Activated CD4-positive, alpha-beta T cell treated with anti-CD3 and anti-CD28 coated beads for 48 hours (primary cell): ENCODE results near the gene PGS1.

ENCODE experiments used
- DNase-seq: peaks from one replicate; pipeline ENCODE4 v3.0.0-alpha.2; 2020

PGS1 gene

DNA sequence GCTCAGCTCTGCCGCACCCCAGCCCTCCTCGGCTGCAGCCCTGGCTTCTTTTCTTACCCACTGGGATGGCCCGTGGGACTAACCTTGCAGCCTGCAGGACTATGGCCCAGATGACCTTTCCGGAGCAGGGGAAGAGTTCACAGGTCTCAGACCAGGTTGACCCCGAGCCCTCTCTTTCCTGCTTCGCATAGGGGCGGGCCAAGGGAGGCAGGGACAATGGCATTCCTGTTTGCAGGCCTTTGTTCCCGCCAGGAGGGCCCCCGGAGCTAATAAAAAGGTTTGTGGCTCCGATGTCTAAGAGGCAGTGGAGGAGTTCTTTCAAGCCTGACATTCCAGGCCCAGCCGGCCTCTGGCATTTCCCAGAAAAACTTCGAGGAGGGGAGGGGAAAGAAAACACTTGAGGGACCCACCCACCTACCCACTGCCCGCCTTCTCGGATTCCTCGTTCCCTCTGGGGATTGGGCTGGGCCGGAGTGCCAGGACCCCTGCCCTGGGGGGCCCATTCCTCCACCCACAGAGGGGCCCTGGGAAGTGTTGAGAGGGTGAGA lies 12.8 kb upstream of the PGS1 start:
- DNase-seq: no peak

DNA sequence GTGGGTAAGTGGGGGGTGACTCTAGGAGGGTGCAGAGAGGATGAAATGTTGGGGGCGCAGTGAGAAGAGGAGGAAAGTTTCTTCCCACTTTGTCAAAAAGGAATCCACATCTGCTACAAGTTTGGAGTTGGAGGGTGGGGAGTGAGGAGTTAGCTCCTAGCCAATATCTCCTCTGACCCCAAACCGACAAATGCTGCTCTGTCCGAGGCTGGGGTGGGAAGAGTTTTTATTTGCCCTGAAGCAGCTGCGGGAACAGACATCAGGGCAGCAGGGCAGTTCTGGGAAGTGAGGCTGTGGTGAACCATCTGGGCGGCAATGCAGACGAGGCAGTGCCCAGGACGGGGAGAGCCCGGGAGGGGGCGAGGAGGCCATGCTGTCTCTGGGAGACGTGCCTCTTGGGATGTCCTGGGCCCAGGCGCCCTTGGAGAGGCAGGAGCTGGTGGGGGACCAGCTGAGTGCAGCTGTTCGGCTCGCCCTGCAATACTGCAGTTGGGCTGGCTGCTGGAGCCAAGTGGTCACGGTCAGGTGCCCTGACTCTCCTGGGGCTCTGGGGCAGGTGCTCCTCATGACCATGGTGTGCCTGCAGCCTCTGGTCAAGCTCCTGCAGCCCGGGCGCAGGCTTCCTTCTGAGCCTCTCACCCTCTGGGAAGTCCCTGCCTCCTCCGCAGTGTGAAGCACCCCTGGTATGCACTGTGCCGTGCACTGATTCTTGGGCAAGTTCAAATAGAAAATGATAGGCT lies 12.2 kb upstream of the PGS1 start:
- no peak for DNase-seq

DNA sequence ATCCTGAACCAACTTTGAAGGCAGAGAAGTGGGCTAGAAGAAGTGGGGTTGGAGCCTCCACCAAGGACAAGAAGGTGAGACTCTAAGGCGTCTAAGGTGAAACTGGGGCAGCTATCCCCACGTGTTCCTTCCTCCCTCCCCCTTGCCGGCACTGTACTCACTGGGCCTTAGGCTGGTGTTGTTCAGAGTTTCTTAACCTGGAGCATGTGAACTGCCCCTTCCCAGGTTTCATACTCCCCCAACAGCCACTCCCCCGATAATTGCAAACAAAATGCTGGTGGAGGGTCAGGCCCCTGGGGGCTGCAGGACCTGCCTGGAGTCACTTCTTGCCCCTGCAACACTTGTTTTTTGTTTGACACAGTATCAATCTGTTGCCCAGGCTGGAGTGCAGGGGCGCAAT lies 11.3 kb upstream of the PGS1 start:
- no peak for DNase-seq

DNA sequence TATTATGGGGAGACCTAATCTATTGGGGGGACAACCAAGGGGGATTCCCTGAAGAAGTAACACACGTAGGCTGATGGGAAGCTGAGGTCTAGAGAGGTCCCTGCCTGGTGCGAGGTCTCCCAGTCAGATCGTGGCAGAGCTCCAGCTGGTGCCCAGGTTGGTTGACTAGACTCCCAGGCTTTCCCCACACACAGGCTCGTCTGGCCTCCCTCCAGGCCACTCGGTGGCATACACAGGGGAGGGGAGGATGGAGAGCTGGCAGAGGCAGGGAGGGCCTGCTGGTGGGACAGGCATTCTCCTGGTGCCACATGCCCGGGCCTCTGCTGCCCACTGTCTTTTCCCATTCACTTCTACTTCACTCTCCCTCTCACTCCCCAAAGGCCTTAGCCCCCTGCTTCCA lies 10.1 kb upstream of the PGS1 start:
- DNase-seq: no peak

DNA sequence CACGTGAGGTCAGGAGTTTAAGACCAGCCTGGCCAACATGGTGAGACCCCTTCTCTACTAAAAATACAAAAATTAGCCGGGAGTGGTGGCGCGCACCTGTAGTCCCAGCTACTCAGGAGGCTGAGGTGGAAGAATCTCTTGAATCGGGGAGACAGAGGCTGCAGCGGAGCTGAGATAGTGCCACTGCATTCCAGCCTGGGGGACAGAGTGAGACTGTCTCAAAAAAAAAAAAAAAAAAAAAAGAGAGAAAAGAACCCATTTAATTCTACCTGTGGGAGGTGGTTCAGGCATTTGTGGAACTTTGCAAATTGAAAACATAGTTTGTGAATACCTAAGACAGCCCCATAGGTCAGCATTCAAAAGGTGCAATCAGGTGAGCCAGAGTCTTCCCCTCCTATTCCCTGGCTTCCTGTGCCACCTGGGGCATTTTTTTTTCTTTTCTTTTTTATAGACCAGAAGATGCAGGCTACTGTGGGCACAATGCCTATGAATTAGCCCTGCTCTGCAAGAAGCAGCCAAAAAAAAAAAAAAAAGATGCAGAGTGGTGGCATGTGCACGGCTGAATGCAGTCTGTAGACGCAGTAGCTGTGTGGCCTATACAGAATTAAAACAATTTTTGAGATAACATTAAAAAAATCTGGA lies 9.5 kb upstream of the PGS1 start:
- DNase-seq: no peak

DNA sequence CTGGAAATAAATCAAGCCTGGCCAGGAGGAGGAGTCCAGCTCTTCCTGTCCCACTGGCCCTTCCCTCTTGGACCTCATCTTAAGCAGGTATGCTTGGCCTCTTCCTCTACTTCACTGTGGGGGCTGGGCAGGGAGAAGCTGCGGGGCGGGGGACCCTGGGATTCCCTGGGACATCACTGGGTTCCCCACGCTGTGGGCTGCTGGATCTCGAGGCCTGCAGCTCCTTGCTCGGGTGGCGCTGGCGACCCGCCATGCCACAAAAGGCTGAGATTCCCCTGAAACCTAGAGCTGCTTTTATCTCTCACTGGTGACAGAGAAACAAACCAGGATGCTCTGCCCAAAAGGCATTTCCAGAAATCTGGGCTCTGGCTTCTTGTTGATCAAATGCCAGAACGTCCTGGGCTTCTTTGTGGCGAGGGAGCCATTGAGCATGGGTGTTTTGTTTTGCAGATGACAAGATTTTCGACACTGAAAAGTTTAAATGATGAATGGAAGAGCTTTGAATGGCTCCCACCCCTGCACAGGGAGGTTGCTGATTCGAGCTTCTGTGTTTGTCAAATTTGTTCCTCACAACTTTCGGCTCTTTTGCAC lies 8.6 kb upstream of the PGS1 start:
- no peak for DNase-seq

DNA sequence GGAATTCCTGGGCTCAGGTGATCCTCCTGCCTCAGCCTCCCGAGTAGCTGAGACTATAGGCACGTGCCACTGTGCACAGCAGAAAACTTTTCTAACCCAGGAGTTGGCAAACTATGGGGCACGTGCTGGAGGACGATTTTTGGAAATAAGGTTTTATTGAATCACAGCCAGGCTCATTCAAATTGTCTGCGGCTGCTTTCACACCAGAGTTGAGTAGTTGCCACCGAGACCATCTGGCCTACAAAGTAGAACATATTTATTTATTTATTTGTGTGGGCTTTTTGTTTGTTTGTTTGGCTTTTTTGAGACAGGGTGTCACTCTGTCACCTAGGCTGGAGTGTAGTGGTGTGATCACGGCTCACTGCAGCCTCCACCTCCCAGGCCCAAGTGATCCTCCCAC lies 7.4 kb upstream of the PGS1 start:
- no peak for DNase-seq

DNA sequence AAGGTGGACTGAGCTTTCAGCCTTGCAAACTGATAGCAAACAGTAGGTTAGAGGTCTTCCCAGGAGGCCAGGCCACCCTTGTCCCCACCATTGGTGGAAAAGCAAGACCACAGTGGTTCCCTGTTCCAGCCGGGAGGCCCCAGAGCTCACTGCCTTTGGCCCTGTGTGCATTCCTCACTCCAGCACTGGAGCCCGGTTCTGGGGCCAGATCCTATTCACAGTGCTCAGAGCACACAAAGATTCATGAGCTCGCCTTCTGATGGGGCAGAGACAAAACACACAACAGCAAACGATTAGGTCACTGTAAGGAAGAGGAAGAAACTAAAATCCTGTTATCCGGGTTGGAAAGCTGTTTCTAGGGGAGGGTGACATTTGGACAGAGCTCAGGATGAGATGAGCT lies 5.6 kb upstream of the PGS1 start:
- DNase-seq: no peak

DNA sequence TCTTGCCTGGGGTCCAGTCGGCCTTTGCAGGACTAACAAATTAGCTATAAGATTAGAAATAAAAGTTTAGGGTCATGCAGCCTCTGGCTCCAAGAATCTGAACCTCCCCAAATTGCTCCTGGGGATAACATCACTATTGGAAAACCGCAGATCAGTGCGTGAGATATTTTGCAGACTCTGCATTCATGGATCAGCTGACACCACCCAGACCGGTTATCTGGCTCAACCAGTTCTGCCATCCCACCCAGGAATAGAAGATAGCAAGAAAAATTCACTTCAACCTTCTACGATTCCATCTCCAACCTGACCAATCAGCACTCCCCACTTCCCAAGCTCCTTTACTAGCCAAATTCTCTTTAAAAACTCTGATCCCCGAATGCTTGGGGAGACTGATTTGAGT lies 4.3 kb upstream of the PGS1 start:
- no peak for DNase-seq

DNA sequence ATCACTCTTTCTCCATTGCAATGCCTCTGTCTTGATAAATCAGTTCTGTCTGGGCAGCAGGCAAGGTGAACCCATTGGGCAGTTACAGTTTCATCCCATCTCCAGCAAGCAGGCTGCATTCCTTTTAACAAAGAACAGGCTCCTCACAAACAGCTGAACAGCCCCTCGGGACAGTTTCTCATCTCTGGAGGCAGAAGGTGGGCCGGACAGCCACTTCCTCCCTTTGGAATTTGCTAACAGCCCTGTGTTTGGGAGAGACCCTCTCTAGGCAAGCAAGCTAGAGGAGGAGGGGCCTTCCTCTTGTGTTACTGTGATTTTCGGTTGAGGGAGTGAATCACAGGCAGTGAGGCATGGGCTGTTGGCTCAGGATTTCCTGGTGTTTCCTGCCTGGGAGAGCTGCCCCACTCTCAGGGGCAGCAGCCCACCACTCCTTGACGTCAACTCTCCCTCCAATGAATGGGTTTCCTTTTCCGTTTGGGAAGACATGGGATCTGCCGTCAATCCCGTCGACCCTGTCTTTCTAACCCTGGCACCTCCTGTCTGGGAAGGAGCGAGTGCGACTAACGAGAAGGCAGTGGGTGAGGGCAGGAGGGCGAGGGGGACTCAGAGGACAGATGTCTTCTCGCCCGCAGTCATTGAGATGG lies 3.7 kb upstream of the PGS1 start:
- DNase-seq: no peak

DNA sequence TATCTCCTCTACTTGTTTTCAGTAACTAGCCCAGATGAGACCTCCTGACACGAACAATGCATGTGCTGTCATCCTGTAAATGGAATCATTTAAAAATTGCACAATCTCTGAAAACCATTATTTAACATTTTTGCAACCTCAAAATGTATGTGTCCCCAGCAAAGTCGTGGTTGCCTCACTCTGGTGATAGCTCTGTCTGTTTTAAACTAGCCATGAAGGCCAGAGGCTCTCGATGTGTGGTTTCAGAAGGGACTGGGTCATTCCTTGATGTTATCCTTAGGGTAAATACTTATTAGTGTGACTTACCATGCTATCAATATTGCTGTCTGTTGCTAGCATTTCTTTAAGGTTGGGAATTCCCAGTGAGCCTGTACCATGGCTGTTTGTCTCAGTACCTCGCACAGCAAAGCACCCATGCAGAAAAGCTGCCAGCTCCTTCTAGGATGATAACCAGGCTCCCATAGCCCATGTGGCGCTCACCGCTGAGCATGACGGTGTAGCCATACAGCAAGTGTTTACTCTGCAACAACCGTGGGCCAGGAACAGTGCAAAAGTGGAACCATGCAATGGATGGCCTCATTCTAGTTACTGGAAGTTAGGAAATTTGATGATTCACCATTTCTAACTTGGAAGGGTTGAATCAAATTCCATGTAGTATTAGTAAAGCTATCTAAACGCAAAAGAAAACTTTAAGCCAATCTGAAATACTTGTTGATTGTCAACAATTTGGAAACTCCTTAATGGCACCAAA lies 2.9 kb upstream of the PGS1 start:
- DNase-seq: no peak

DNA sequence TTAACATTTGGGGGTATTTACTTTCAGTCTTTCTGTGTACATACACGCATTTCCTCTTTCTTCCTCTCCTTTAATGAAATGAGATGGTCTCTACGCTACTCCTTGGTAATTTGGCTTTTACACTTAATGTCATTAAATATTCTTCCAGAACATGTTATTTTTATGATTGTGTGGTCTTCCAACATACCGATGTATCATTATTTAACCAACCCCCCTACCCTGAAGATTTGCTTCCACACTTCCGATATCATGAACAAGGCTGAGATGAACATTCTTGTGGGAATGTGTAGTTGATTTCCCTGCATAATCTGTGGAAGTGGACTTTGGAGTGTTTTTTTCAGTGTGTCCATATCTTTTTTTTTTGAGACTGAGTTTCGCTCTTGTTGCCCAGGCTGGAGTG lies 2.3 kb upstream of the PGS1 start:
- no peak for DNase-seq

DNA sequence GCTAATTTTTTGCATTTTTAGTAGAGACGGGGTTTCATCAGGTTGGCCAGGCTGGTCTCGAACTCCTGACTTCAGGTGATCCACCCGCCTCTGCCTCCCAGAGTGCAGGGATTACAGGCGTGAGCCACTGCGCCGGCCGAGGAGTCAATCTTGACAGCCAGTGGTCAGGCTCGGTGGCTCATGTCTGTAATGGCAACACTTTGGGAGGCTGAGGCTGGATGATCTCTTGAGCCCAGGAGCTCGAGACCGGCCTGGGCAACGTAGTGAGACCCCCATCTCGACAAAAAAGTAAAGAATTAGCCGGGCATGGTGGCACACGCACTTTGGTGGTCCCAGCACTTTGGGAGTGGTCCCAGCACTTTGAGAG lies 608 bp upstream of the PGS1 start:
- DNase-seq: no peak

DNA sequence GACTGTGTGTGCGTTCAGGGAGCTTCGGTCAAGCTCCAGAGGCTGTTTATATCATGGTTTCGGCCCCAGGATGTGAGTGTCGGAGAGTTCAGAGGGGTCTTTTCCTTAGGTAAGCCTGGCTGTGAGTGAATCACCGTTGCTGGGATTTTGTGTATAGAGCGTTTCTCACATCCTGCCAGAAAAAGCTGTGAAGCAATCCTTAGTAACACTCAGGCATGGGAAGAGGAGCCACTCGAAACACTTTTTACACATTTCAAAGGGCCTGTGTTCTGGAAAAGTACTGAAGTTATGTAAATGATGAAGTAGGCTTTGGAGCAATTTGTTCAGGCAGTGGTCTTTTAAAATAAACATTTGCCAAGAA lies 662 bp downstream of the PGS1 start:
- no peak for DNase-seq

DNA sequence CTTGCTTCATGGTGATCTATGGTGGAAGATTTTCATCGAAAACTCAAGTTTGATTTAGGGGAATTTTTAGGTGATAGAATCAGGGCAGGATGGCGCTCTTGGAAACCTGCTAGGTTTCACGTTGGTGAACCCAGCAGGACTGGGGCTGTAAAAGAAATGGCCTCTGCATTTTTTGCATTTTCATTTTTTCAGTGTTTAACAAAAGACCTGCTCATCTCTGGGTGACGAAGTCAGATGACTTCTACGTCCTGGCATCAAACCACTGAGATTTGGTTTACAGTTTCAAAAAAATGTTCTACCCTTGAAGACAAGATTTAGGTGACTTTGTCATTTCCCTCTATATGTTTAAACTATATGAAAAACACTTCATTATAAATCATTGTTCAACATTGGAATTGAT lies 1.9 kb downstream of the PGS1 start:
- DNase-seq: no peak

DNA sequence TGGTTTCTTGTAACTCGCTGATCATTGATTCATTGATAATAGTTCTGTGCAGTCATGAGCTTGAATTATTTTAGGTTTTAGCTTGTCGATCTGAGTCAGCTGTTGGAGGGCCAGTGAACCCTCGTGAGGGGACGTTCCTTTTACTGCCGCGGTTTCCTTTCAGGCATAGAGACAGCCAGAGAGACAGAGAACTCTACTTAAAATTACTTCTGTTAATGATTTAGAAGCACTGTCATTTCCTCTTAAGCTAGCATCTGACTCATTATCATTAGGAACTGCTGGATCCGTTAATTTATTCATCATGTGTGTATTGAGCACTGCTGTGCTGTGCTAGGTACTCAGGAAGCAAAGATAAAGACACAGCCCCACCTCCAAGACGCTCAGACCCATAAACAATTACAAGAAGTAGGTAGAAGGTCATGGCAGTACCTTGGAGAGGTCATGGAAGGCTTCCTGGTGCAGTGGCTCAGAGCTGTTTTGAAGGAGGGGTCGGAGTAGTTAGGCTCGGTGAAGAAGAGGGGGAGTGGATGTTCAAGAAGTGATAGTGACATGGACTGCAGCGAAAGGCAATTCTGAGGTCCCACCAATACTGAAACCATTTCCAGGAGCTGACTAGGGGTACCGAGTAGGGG lies 3.3 kb downstream of the PGS1 start:
- peak; percentile 68 for DNase-seq

DNA sequence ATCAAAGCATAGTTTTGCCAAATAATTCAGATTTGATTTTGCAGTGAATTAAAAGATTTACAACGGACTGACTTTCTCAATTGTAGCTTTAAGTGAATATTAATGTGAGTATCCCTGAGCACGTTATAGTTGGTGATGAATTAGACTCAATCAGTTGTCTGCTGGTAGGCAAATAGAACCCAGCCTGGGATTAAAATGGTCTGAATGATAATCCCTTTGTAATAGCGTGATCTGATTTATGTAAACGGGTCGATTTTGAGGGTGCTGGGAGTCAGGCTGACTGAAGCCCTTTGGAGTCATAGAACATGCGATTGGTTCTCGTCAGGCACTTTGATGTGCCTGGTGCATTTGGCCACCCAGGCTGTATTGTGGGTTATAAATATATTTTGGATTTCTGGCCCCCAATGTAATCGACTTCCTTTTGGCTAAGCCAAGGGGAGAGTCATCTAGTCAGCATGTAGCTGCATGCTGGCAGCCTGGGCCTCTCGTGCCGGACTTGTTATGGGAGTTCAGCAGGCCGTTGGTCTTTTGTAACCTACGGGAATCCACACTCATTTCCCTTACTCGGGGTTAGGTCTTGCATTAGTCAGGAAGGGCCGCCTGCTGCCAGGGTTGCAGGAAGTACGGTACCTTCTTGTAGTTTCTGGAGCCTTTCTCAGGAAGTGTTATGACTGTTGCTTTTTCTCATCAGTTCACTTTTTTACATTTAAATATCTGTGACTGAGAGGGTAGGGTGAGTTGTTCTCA lies 5.4 kb downstream of the PGS1 start:
- DNase-seq: peak; percentile 84

DNA sequence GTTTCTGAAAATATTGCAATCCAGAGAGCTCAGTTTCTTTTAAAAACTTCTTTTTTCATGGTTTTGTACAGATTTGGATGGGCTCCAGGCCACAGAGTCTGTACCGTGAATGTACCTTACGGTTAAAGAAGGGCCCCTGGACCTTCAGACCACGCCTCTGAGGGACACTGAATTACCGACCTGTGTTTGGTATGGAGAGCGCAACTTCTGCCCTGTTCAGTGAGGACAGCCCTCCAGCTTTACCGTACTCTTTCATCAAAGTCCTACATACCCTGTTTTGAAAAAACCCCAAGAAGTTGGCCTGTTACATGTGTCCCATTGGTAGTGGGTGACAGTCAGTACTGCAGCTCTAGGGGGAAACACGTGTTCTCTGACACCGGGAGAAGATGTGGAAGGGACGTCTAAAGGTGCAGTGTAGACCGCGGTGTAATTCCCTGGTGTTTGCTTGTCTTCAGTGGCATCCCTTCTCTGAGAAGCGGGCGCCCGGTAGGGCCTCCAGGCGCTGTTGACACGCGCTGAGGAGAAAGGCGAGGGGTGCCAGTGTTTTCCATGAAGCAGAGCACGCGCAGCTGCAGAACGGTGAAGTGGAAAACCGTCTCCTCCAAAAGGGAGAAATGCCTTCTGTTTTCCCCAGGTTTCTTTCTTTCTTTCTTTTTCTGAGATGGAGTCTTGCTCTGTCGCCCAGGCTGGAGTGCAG lies 6.2 kb downstream of the PGS1 start:
- DNase-seq: no peak

DNA sequence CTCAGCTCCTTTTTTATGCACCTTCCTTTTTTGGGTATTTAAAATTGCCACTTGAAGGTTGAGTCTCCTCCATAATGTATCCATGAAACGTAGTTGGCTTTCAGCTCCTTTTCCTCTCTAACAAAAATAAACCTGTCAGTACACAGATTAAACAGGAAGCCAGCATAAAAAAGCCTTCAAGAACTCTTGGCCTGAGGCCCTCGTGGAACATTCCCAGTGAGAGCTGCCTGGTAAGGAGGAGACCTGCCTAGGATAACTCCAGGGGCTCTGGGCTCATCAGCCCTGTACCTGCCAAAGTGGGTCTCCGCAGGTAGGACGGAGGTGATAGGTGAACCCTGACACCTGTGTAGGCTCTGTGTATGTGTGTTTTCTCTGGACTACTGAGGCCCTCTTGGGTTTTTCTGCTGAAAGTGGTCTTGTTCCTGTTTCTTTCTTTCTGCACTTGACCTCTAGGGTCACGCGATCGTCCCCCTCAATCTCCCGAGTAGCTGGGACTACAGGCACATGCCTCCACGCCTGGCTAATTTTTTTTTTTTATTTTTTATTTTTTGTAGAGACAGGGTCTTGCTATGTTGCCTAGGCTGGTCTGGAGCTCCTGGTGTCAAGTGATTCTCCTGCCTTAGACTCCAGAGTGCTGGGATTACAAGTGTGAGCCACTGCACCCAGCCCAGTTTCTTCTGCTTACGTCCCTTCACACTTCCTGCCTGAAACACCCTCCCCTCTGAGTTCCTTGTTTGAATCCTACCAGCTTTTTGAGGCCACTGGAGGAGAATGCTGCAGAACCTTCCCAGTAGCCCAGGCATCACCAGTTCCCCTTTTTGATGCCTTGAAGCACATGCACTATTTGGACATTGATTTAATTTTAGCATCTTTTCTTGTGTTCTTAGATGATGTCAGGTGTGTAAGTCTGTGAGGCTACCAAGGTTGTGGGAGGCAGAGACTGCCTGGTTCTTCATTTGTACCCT lies 9.8 kb downstream of the PGS1 start:
- DNase-seq: no peak
